Measurements from ENCODE around the gene NAMPT.
"Not testable (repeated sequence)": the region's sequence is repeated elsewhere in the genome, so short reads cannot be mapped to it uniquely, and the experiment has no call there.

NAMPT gene

DNA sequence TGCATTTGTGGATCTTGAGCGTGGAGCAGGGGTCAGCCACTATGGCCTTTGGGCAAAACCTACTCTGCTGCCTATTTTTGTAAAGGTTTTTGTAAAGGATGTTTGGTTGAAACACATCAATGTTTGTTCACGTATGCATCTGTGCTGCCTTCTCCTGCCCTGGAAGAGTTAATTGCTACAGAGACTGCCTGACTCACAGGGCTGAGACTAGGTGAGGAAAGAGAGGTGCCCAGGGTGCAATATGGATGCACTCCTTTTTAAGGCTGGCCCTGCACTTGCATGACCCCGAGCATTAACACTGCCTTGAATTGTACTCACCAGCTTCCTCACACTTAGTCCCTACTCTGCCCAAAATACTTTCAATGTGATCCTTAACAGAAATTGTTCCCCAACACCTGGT lies 20.9 kb upstream of the NAMPT start:
- Histone ChIP-seq H3K4me1 (ENCODE audit: control insufficient read depth, low read length) (no peaks in the 10 kb centered on the region), H3K9me3 (ENCODE audit: control insufficient read depth, insufficient read depth, low read length) (no peaks in the 10 kb centered on the region), H3K9me2 (replicated peaks; ENCODE audit: control insufficient read depth, low read length) (no peaks in the 10 kb centered on the region; the same call in 1 of the 2 replicates), H4K20me1 (ENCODE audit: control insufficient read depth, insufficient read depth, low read depth, low read length) (no peaks in the 10 kb centered on the region), H3F3A (ENCODE audit: control insufficient read depth, insufficient read depth) (no peaks in the 10 kb centered on the region), H3K27me3 (ENCODE audit: control insufficient read depth, low read length) (peaks cover 3% of the 10 kb centered on the region; the same call in 1 of the 2 replicates), H3K27ac (ENCODE audit: low read depth, low read length) (no peak overlapping the region), H3K4me3 (ENCODE audit: low read length) (no peak overlapping the region), H3K36me3 (ENCODE audit: control insufficient read depth, low read length) (no peaks in the 10 kb centered on the region), H3K4me2 (ENCODE audit: low read length) (no peak overlapping the region), H3K79me2 (ENCODE audit: control insufficient read depth, low read length) (no peaks in the 10 kb centered on the region)
- TF ChIP-seq, protein P1, sequence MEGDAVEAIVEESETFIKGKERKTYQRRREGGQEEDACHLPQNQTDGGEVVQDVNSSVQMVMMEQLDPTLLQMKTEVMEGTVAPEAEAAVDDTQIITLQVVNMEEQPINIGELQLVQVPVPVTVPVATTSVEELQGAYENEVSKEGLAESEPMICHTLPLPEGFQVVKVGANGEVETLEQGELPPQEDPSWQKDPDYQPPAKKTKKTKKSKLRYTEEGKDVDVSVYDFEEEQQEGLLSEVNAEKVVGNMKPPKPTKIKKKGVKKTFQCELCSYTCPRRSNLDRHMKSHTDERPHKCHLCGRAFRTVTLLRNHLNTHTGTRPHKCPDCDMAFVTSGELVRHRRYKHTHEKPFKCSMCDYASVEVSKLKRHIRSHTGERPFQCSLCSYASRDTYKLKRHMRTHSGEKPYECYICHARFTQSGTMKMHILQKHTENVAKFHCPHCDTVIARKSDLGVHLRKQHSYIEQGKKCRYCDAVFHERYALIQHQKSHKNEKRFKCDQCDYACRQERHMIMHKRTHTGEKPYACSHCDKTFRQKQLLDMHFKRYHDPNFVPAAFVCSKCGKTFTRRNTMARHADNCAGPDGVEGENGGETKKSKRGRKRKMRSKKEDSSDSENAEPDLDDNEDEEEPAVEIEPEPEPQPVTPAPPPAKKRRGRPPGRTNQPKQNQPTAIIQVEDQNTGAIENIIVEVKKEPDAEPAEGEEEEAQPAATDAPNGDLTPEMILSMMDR (IDR thresholded peaks at IDR 0.05; ENCODE audit: low read depth, low read length, poor library complexity, severe bottlenecking), result no peak
- no peak for TF ChIP-seq EZH2phosphoT487 (IDR thresholded peaks at IDR 0.05; ENCODE audit: borderline replicate concordance, low read length)

DNA sequence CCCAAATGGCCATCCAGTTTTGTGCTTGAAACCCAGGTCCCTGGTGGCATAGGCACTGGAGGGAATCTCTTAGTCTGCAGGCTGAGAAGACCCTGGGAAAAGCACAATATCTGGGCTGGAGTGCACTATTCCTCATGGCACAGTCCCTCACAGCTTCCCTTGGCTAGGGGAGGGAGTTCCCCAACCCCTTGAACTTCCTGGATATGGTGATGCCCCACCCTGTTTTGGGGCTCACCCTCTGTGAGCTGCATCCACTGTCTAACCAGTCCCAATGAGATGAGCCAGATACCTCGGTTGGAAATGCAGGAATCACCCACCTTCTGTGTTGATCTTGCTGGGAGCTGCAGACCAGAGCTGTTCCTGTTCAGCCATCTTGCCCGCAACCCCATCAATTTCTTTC lies 19.8 kb upstream of the NAMPT start:
- Histone ChIP-seq H3K9me2 (replicated peaks; ENCODE audit: control insufficient read depth, low read length) (no peaks in the 10 kb centered on the region; the same call in 1 of the 2 replicates), H3F3A (ENCODE audit: control insufficient read depth, insufficient read depth) (no peaks in the 10 kb centered on the region), H3K9me3 (ENCODE audit: control insufficient read depth, insufficient read depth, low read length) (no peaks in the 10 kb centered on the region), H4K20me1 (ENCODE audit: control insufficient read depth, insufficient read depth, low read depth, low read length) (no peaks in the 10 kb centered on the region), H3K4me1 (ENCODE audit: control insufficient read depth, low read length) (no peaks in the 10 kb centered on the region), H3K4me2 (ENCODE audit: low read length) (no peak overlapping the region), H3K27me3 (ENCODE audit: control insufficient read depth, low read length) (peaks cover 3% of the 10 kb centered on the region; the same call in 1 of the 2 replicates), H3K27ac (ENCODE audit: low read depth, low read length) (no peak overlapping the region), H3K36me3 (ENCODE audit: control insufficient read depth, low read length) (no peaks in the 10 kb centered on the region), H3K79me2 (ENCODE audit: control insufficient read depth, low read length) (no peaks in the 10 kb centered on the region), H3K4me3 (ENCODE audit: low read length) (no peak overlapping the region)
- TF ChIP-seq, protein P1 (IDR thresholded peaks at IDR 0.05; ENCODE audit: low read depth, low read length, poor library complexity, severe bottlenecking), result no peak
- no peak for TF ChIP-seq EZH2phosphoT487 (IDR thresholded peaks at IDR 0.05; ENCODE audit: borderline replicate concordance, low read length)

DNA sequence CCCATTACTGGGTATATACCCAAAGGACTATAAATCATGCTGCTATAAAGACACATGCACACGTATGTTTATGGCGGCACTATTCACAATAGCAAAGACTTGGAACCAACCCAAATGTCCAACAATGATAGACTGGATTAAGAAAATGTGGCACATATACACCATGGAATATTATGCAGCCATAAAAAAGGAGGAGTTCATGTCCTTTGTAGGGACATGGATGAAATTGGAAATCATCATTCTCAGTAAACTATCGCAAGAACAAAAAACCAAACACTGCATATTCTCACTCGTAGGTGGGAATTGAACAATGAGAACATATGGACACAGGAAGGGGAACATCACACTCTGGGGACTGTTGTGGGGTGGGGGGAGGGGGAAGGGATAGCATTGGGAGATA lies 13.8 kb upstream of the NAMPT start:
- not testable (repeated sequence) for H3K9me3 ChIP-seq (ENCODE audit: control insufficient read depth, insufficient read depth, low read length); H3K36me3 ChIP-seq (ENCODE audit: control insufficient read depth, low read length); H3K79me2 ChIP-seq (ENCODE audit: control insufficient read depth, low read length); H3K4me1 ChIP-seq (ENCODE audit: control insufficient read depth, low read length); H3K27ac ChIP-seq (ENCODE audit: low read depth, low read length); H4K20me1 ChIP-seq (ENCODE audit: control insufficient read depth, insufficient read depth, low read depth, low read length); H3K4me3 ChIP-seq (ENCODE audit: low read length); H3F3A ChIP-seq (ENCODE audit: control insufficient read depth, insufficient read depth); H3K9me2 ChIP-seq (replicated peaks; ENCODE audit: control insufficient read depth, low read length); H3K4me2 ChIP-seq (ENCODE audit: low read length); H3K27me3 ChIP-seq (ENCODE audit: control insufficient read depth, low read length)

DNA sequence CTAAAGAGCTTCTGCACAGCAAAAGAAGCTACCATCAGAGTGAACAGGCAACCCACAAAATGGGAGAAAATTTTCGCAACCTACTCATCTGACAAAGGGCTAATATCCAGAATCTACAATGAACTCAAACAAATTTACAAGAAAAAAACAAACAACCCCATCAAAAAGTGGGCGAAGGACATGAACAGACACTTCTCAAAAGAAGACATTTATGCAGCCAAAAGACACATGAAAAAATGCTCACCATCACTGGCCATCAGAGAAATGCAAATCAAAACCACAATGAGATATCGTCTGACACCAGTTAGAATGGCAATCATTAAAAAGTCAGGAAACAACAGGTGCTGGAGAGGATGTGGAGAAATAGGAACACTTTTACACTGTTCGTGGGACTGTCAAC lies 13.4 kb upstream of the NAMPT start:
- H3K4me1 ChIP-seq (ENCODE audit: control insufficient read depth, low read length); H3K36me3 ChIP-seq (ENCODE audit: control insufficient read depth, low read length); H4K20me1 ChIP-seq (ENCODE audit: control insufficient read depth, insufficient read depth, low read depth, low read length); H3K27me3 ChIP-seq (ENCODE audit: control insufficient read depth, low read length); H3K27ac ChIP-seq (ENCODE audit: low read depth, low read length); H3K4me2 ChIP-seq (ENCODE audit: low read length); H3K9me3 ChIP-seq (ENCODE audit: control insufficient read depth, insufficient read depth, low read length); H3F3A ChIP-seq (ENCODE audit: control insufficient read depth, insufficient read depth); H3K79me2 ChIP-seq (ENCODE audit: control insufficient read depth, low read length); H3K9me2 ChIP-seq (replicated peaks; ENCODE audit: control insufficient read depth, low read length); H3K4me3 ChIP-seq (ENCODE audit: low read length): not testable (repeated sequence)
